Esophagus muscularis mucosa (tissue), 4 donors: ENCODE results near the gene CXXC1. TPM values are rescaled to one million over a fixed set of nuclear protein-coding genes. Genes with fewer than 3 reads are reported as not detected.
A peak's percentile ranks its signal among the peaks of the same experiment; 100 is the strongest.

Source experiments
- DNase-seq: peaks from one replicate; pipeline ENCODE4 v3.0.0-alpha.2; 2017; ENCODE audit errors: extremely low spot score
- H3K27ac ChIP-seq, 4 donors: fragments of 200-600 bp; sonication (generic); replicated peaks in 1 of 4; 1 replicate in 3 of 4; 2 replicates in 1 of 4; pipeline ENCODE4 v1.5.1; 2016 to 2019; ENCODE audit warnings: mild to moderate bottlenecking in 1 of 4
- H3K27me3 ChIP-seq, 4 donors: fragments of 200-600 bp; sonication (generic); one replicate each; pipeline versions ENCODE4 v1.5.1 to v1.6.0; 2016 to 2019
- H3K36me3 ChIP-seq, 4 donors: fragments of 200-600 bp; sonication (generic); one replicate each; pipeline ENCODE4 v1.5.1; 2016 to 2019
- H3K4me1 ChIP-seq, 4 donors: fragments of 200-600 bp; sonication (generic); one replicate each; pipeline ENCODE4 v1.5.1; 2016 to 2019
- H3K4me3 ChIP-seq, 4 donors: fragments of 200-600 bp; sonication (generic); 1 replicate in 2 of 4; 2 replicates in 2 of 4; pipeline ENCODE4 v1.5.1; 2016 to 2019; ENCODE audit warnings: mild to moderate bottlenecking in 4 of 4, moderate library complexity in 1 of 4
- H3K9me3 ChIP-seq, 4 donors: fragments of 200-600 bp; sonication (generic); 1 replicate in 3 of 4; 2 replicates in 1 of 4; pipeline ENCODE4 v1.5.1; 2016 to 2019
- EP300 ChIP-seq: sonication (generic); formaldehyde crosslinking; IDR thresholded peaks from one replicate; pipeline ENCODE4 v1.6.1; 2017; ENCODE audit warnings: antibody characterized with exemption
- POLR2A ChIP-seq: fragments of 450-650 bp; IDR thresholded peaks from one replicate; pipeline ENCODE4 v1.6.1; 2017; ENCODE audit warnings: antibody characterized with exemption, moderate library complexity, mild to moderate bottlenecking, low read depth
- POLR2AphosphoS5 ChIP-seq, 2 donors: sonication (generic); formaldehyde crosslinking; IDR thresholded peaks; one replicate each; pipeline ENCODE4 v1.6.1; 2017; ENCODE audit warnings: antibody characterized with exemption in 2 of 2
- WGBS: methylation state at CpG from one replicate; pipeline ENCODE4 v1.1.5; 2018; 5-methylcytosine and 5-hydroxymethylcytosine counted together
- intact Hi-C: fragments of 100-400 bp; cut with DNase I; formaldehyde crosslinking; loops from one replicate; pipeline ENCODE4 v1.15.1; 2023
- total RNA-seq, 4 donors: library from RNA; depleted of rRNA; stranded (reverse); fragments of >200 nt; gene quantifications; one replicate each; pipeline versions ENCODE4 v1.1.0 to v1.2.1, GENCODE V29; 2016
- TF ChIP-seq, protein P1 (sequence below), 3 experiments: fragments of 200-600 bp in 2 of 3; fragments of 450-650 bp in 1 of 3; sonication (generic) in 2 of 3; IDR thresholded peaks; one replicate each; pipeline ENCODE4 v1.5.1; 2017 to 2019; ENCODE audit warnings: antibody characterized with exemption in 3 of 3, mild to moderate bottlenecking in 2 of 3, moderate library complexity in 1 of 3

CXXC1 gene
- total RNA-seq, 4 donors from 2014 or later: 38.6 to 58.1 (median 49.2) TPM

DNA sequence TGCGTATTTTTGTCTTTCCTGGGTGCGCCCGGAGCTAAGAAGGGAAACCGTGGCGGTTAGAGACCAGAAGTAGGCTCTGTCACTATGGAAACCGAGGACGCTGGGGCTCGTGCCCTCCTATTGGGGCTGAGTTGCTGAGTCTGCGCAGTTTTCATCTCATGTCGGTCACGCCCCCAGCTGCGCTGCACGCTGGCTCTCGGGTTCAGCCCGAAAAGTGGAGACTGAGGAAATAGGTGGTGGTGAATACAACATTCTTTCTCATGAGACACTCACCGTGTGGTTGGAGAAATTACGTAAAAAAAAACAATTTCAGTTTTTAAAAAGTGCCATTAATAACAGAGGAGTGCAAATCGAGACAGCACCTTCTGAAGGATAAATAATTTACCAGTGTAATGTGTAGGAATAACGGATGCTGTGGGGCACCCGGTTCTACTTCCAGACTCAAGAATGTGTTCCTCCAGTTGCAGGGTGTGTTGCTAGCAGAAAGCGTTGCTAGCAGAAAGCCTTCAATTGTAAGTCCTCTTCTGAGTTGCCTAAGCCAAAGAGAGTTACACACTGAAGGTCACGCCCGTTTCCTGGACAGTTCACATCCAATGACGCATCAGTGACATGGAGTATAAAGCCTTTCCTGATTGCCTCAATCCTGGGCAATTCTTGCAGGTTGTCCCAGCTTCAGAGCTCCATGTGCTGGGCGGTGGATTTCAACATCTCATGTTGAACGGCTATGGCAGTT, 20.4 kb upstream of the CXXC1 start:
- intact Hi-C loops: loop anchor here (10.0 kb wide), 1 partner anchor 47 kb away; no protein-coding TSS in a partner anchor

DNA sequence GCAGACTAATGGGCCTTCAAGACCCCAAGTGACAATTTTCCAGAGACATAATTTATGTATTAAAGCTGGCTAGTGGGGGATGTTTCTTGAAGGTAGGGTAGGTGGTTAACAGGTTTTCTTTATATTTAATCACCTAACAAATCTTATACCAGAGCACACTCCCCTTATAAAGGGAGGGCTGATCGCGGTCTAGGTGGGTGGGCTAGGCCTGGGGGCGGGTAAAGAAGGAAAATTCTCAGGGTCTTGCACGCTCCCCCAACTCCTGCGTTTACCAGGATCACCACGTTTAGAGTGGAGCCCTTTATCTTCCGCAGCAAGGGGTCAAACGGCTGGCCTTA, 19.9 kb upstream of the CXXC1 start:
- intact Hi-C loops: loop anchor here (10.0 kb wide), 1 partner anchor 47 kb away; no protein-coding TSS in a partner anchor
- Histone ChIP-seq H3K4me3 (peak overlapping the region; percentile 51 to 61 (median 53)), H3K4me1 (peaks cover 5 to 16% (median 14%) of the 10 kb centered on the region in 4 donors), H3K9me3 (peaks cover 0 to 9% (median 0%) of the 10 kb centered on the region in 4 donors), H3K36me3 (no peaks in the 10 kb centered on the region), H3K27ac (peak overlapping the region in 1 of 4 donors; percentile 43), H3K27me3 (peaks cover 0 to 23% (median 0%) of the 10 kb centered on the region in 4 donors)
- no peak for DNase-seq
- TF ChIP-seq, protein P1, sequence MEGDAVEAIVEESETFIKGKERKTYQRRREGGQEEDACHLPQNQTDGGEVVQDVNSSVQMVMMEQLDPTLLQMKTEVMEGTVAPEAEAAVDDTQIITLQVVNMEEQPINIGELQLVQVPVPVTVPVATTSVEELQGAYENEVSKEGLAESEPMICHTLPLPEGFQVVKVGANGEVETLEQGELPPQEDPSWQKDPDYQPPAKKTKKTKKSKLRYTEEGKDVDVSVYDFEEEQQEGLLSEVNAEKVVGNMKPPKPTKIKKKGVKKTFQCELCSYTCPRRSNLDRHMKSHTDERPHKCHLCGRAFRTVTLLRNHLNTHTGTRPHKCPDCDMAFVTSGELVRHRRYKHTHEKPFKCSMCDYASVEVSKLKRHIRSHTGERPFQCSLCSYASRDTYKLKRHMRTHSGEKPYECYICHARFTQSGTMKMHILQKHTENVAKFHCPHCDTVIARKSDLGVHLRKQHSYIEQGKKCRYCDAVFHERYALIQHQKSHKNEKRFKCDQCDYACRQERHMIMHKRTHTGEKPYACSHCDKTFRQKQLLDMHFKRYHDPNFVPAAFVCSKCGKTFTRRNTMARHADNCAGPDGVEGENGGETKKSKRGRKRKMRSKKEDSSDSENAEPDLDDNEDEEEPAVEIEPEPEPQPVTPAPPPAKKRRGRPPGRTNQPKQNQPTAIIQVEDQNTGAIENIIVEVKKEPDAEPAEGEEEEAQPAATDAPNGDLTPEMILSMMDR (IDR thresholded peaks at IDR 0.05): no peak
- TF ChIP-seq POLR2AphosphoS5 (IDR thresholded peaks at IDR 0.05) (no peak), POLR2A (no peak), EP300 (no peak)
- WGBS: 2% methylated on average over 8 of the region's 8 CpGs

More for the DNA sequence above, 20.4 kb upstream of the CXXC1 start:
- no peaks in the 10 kb centered on the region for H3K36me3 ChIP-seq
- TF ChIP-seq, protein P1 (IDR thresholded peaks at IDR 0.05): no peak
- peak; percentile 60 to 69 for TF ChIP-seq POLR2AphosphoS5 (IDR thresholded peaks at IDR 0.05)
- peaks cover 0 to 9% (median 0%) of the 10 kb centered on the region in 4 donors for H3K9me3 ChIP-seq
- H3K27me3 ChIP-seq: peaks cover 0 to 17% (median 0%) of the 10 kb centered on the region in 4 donors
- WGBS: 7% methylated on average over 21 of the region's 26 CpGs
- DNase-seq: no peak
- H3K4me1 ChIP-seq: peaks cover 5 to 16% (median 14%) of the 10 kb centered on the region in 4 donors
- H3K27ac ChIP-seq: peak overlapping the region in 1 of 4 donors; percentile 43
- H3K4me3 ChIP-seq: peak overlapping the region; percentile 51 to 61 (median 53)

DNA sequence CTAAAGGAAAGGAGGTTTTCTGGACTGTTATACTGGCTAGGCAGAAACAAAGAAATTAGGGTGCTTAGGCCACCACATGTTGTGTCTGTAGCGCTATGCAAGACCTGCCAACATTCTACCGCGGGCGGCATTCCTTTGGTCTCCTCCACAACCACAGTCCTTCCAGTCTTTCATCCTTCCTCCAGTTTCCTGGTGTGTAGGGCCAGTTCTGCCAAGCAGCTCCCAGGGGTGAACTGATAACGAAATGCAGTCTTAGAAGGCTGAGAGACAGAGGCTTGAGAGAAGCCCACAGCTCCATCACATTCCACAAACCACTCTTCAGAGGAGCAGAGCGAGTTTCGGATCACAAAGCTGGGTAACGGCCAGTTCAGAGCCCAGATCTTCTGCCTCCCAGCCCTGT, 19.5 kb upstream of the CXXC1 start:
- Histone ChIP-seq H3K9me3 (peaks cover 0 to 9% (median 0%) of the 10 kb centered on the region in 4 donors), H3K27ac (no peak overlapping the region), H3K4me3 (peak overlapping the region; percentile 51 to 61 (median 53)), H3K27me3 (peaks cover 0 to 27% (median 0%) of the 10 kb centered on the region in 4 donors), H3K4me1 (peaks cover 5 to 16% (median 14%) of the 10 kb centered on the region in 4 donors), H3K36me3 (no peaks in the 10 kb centered on the region)
- DNase-seq: no peak
- TF ChIP-seq POLR2A (no peak), POLR2AphosphoS5 (IDR thresholded peaks at IDR 0.05) (no peak), EP300 (no peak)
- TF ChIP-seq, protein P1 (IDR thresholded peaks at IDR 0.05): no peak
- WGBS: 67% methylated on average over 8 of the region's 8 CpGs
- intact Hi-C loops: loop anchor here (10.0 kb wide), 1 partner anchor 48 kb away; no protein-coding TSS in a partner anchor

DNA sequence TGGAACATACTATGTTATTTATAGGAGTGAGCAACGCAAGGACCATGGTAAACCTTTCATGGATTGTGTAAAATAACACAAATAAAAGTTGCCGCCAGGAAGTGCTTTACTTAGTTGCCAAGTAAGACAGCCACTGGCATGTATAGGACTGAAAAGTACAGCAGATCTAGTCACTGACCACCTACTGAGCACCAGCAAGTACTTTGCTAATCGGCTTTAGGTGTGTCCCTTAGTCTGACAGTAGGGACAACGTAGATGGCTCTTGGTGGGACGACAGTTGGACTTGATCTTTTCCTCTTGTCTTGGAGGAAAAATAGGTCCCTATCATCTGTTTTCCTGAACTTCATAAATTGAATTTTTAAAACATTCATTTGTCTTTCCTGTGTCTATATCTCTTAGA, 13.6 kb upstream of the CXXC1 start:
- peaks cover 0 to 58% (median 11%) of the 10 kb centered on the region in 4 donors for H3K27me3 ChIP-seq
- intact Hi-C loops: loop anchor here (10.0 kb wide), 1 partner anchor 54 kb away; no protein-coding TSS in a partner anchor
- peaks cover 0 to 9% (median 0%) of the 10 kb centered on the region in 4 donors for H3K9me3 ChIP-seq
- no peak for DNase-seq
- H3K4me1 ChIP-seq: peaks cover 5 to 14% (median 13%) of the 10 kb centered on the region in 4 donors
- TF ChIP-seq, protein P1 (IDR thresholded peaks at IDR 0.05): no peak
- TF ChIP-seq EP300: no peak
- TF ChIP-seq POLR2A: no peak
- TF ChIP-seq POLR2AphosphoS5 (IDR thresholded peaks at IDR 0.05): no peak
- no peak overlapping the region for H3K4me3 ChIP-seq
- 65% methylated on average over 5 of the region's 5 CpGs for WGBS
- H3K36me3 ChIP-seq: no peaks in the 10 kb centered on the region
- no peak overlapping the region for H3K27ac ChIP-seq
